ENCODE results near the gene POTEF.
"Not testable (repeated sequence)": the region's sequence is repeated elsewhere in the genome, so short reads cannot be mapped to it uniquely, and the experiment has no call there.

The POTEF gene

DNA sequence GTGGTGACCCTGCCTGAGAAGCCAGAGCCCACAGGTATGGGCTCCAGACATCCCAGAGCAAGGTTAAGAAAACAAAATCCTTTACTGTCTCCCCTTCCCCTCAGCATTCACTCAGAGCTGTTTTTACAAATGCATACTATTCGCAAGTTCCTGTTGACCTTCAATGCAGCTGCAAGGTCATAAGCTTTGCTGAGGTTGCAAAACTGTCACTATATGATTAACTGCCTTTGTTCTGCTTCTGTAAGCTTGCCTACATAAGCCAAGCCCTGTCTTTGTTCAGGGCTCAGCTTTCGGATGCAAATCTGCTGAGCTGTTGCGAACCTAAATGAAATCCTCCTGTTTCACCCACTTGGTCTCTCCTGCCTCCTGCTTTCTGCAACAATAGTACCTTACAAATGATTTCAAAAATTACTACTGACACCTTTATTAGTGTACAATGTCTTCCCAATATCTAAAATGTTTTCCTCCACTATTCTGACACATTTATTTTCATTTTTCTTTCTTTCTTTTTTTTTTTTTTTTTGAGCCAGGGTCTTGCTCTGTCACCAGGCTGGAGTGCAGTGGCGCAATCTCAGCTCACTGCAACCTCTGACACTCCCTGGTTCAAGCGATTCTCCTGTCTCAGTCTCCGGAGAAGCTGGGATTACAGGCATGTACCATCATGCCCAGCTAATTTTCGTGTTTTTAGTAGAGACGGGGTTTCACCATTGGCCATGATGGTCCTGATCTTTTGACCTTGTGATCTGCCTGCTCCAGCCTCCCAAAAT lies 26.2 kb downstream of the POTEF start:
- DNase-seq, result not testable (repeated sequence)

DNA sequence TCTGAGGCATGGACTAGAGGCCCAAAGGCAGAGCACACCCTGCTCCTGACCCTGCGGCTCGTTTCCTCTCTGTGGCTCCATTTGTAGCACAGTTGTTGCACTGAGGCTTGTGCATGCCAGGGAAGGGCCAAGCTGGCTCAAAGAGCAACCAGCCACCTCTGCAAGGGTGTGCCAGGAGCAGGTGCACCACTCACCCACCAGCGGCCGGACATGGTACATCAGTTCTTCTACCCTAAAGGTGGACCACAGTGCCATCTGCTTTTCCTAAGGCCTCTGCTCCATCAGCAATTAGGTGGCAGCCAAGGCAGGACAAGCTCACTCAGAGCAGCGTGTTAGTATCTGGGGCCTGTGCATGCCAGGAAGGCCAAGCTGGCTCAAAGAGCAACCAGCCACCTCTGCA lies 66.4 kb downstream of the POTEF start:
- not testable (repeated sequence) for DNase-seq

DNA sequence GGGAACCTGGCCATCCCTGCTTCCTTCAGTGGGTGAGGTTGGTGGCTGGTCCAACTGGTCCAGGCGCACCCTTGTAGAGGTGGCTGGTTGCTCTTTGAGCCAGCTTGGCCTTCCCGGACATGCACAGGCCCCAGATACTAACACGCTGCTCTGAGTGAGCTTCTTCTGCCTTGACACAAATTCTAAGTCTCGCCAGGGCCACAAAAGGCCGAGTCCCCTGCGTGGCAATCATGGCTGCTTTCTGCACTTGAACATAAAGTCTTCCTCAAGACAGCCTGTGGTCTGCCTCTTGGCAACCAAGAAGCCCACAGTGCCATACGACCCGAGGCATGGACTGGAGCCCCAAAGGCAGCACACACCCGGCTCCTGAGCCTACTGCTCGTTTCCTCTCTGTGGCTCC lies 69.0 kb downstream of the POTEF start:
- not testable (repeated sequence) for DNase-seq

DNA sequence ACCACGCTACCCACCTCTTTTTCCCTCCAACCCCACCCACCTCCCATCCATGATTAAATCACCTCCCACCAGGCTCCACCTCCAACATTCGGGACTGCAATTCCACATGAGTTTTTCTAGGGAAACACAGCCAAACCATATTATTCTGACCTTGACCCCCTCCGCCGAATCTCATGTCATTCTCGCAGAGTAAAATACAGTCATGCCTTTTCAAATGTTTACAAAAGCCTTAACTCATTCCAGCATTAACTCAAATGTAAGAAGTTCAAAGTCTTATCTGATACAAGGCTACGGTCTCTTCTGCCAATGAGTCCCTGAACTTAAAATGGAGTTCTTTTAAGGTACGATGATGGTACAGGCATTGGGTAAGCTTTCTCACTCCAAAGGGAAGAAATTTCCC lies 72.7 kb downstream of the POTEF start:
- DNase-seq, result not testable (repeated sequence)

DNA sequence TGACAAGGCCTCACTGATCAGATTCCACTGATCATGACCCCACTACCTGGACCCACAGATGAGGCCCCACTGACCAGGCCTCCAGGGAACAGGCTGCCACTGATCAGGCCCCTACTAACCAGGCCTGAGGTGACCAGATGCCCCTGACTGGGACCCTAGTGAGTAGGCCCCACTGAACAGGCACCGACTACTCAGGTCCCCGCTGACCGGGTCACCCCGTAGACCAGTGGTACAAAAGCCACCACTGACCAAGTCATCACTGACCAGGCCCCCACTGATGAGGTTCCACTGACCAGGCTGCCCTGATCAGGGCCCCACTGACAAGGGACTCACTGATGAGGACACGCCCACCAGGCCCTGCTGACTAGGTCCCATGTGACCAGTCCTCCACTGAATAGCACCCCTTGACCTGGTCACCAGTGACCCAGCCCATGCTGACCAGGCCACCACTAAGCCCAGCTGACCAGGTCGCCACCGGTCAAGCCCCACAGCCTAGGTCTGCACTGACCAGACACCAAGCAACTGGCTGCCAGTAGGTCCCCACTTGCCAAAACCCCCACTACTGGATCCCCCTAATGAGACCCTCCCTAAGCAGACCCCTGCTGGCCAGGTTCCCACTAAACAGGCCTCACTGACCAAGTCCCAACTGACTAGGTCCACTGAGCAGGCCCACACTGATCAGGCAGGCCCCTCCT lies 75.7 kb downstream of the POTEF start:
- DNase-seq, result not testable (repeated sequence)

DNA sequence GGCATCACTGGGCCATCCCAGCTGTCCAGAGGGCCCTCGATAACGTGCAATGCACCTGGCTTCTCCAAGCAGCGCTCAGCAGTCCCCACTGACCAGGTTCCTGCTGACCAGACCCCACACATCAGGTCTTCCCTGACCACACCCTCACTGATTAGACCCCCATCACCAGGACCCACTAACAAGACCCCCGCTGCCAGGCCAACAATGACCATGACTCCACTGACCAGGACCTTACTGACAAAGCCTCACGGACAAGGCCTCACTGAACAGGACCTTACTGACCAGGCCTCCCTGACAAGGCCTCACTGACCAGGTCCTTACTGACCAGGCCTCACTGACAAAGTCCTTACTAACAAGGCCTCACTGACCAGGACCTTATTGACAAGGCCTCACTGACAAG lies 76.6 kb downstream of the POTEF start:
- DNase-seq, result not testable (repeated sequence)

DNA sequence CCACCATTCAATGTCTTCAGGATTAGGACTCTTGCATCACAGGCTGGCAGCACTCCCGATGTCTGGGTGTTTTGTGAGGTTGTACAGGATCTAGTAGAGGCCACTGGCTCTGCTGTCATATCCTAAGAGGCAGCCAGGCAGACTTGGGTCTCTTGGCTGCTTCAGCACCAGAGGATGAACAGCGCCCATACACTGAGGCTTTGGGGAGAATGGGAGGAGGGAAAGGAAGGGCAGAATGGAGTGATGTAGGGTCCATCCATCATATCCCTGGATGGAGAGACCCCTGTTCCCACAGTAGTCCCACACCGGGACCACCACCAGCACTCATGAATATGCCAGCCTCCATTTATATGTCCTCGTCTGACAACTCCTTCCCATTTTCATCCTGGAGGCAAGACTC lies 80.6 kb downstream of the POTEF start:
- DNase-seq, result not testable (repeated sequence)

DNA sequence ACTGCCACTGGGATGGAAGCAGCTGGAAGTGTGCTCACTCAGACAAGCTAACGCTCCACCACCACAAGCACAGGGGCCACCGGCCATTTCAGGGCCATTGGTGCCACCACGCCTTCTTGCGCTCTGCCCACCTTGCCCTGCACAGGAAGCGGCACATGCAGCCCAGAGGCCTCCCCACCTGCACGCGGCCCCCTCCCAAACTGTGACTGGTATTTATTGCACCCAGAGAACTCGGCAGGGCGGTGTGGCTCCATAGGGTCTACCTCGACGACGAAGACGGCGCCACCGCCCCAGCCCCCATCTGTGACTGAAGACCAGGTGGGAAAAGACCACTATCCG lies 90.8 kb downstream of the POTEF start:
- DNase-seq, result not testable (repeated sequence)

DNA sequence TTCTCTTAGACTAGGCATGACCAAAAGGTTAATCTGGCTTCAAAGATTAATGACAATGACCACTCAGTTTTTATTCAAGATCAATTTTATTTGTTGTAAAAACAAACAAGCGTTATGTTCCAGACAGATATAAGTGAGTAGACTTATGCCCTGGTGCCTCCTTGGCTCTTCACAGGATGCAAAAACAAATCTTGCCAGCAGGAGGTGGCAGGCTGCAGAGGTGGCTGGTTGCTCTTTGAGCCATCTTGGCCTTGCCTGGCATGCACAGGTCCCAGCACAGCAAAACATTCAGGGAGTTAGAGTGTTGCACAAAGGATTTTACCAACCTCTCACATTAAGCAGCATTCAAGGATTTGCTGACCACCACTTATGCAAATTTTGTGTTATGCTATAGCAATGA lies 103.1 kb downstream of the POTEF start:
- DNase-seq, result not testable (repeated sequence)

Data from stimulated activated CD4-positive, alpha-beta T cell treated with anti-CD3 and anti-CD28 coated beads, Interleukin-4, amount 100 ng/mL, for 24 hours (primary cell).